ENCODE data around the gene PTCRA.

PTCRA gene

DNA sequence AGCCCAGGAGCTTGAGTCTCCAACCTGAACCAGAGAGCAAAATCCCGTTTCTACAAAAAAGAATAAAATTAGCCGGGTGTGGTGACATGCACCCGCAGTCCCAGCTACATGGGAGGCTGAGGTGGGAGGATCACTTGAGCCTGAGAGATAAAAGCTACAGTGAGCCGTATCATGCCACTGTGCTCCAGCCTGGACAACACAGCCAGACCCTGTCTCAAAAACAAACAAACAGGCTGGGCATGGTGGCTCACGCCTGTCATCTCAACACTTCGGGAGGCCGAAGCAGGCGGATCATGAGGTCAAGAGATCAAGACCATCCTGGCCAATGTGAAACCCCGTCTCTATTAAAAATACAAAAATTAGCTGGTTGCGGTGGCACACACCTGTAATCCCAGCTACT is 11.4 kb upstream of the PTCRA start:
- DNase-seq (ENCODE audit: low read depth), result no peak

GRCh38 chr6:42907336-42907735 is 8.5 kb upstream of the PTCRA start:
- no peak for DNase-seq (ENCODE audit: low read depth)

DNA sequence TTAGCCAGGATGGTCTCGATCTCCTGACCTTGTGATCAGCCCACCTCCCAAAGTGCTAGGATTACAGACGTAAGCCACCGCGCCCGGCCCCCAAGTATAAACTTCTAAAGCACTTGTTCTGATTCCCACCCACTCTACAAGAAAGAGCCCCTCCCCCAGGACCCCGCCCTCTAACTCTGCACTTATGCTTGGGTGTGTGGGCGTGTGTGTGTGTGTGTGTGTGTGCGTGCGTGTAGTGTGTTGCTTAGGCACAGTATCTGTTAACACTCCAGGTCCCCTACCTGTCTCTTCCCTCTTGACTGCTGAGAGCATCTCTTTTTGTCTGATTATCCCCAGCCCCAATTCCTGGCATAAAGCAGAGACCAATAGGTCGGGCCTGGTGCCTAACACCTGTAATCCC is 6.0 kb upstream of the PTCRA start:
- no peak for DNase-seq (ENCODE audit: low read depth)

- DNase-seq (ENCODE audit: low read depth), result no peak
These were observed 4.5 kb upstream of the PTCRA start for GRCh38 chr6:42911171-42912021.

GRCh38 chr6:42914546-42914945 is 1.3 kb upstream of the PTCRA start:
- no peak for DNase-seq (ENCODE audit: low read depth)

- no peak for DNase-seq (ENCODE audit: low read depth)
These were observed 435 bp downstream of the PTCRA start for GRCh38 chr6:42916288-42916687.

- DNase-seq (ENCODE audit: low read depth), result no peak
These were observed 5.9 kb downstream of the PTCRA start for GRCh38 chr6:42921801-42922200.

GRCh38 chr6:42923666-42924065 is 7.8 kb downstream of the PTCRA start:
- no peak for DNase-seq (ENCODE audit: low read depth)

DNA sequence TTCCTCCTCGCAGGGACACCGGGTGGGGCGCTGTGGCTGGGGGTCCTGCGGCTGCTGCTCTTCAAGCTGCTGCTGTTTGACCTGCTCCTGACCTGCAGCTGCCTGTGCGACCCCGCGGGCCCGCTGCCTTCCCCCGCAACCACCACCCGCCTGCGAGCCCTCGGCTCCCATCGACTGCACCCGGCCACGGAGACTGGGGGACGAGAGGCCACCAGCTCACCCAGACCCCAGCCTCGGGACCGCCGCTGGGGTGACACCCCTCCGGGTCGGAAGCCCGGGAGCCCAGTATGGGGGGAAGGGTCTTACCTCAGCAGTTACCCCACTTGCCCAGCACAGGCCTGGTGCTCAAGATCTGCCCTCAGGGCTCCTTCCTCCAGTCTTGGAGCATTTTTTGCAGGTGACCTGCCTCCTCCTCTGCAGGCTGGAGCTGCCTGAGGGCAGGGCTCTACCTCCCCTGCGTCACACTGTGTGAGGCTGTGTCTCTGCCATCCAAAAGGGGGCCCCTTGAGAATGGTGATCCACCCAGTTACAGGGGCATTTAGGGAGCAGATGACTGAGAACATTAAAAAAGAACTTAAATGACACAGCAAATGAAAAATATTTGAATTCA is 9.5 kb downstream of the PTCRA start:
- DNase-seq (ENCODE audit: low read depth), result no peak

DNA sequence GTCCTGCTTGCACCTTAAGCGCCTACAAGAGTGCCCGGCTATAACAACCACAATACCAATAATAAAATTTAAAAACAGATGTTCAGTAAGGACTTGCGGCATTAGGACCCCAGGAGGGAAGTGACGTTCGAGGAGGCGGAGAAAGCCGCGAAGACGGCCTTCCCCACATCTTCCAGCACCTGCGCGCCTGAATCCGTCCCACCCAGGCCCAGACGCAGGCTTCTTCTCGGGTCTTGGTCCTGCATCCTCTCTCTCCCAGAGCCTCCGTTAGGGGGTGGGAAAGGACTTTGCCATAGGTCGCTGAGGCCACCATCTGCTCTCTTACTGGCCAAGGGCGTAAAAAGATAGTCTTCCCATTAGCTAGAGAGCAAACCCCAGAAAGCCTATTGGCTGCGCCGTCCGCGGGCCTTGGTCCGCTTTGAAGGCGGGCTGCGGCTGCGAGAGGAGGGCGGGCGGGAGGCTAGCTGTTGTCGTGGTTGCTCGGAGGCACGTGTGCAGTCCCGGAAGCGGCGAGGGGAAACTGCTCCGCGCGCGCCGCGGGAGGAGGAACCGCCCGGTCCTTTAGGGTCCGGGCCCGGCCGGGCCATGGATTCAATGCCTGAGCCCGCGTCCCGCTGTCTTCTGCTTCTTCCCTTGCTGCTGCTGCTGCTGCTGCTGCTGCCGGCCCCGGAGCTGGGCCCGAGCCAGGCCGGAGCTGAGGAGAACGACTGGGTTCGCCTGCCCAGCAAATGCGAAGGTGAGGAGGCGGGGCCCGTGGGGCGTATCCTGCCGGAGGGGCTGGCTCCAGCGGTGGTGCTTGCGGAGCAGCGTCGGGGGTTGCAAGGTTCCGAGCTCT is 13.3 kb downstream of the PTCRA start, which contains the start of gene CNPY3:
Gene CNPY3, plus strand, starts transcription at position 495 of the 835 bp plus-strand sequence. Its CDS starts 91 bp downstream, at position 586.
- DNase-seq (ENCODE audit: low read depth), result peak; percentile 88

GRCh38 chr6:42929821-42930360 is 14.0 kb downstream of the PTCRA start:
- peak; percentile 37 for DNase-seq (ENCODE audit: low read depth)

DNA sequence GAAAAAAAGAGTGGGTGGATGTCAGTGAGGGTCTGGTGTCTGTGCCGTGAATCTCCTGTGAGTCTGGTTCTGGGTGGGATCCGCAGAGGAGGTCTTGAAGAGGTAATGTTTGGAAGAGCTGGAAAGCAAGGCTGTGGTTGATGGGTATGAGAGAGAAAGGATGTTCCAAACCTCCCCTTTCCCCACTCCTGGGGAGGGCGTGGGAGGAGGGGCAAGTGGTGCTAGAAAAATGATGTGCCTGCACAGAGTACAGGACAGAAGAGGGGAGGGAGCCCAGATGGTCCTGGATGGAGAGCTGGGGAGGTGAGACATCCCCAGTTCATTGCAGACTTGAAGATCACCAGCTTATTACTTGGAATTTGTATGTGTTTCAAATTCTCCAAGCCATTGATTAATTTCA is 16.6 kb downstream of the PTCRA start:
- DNase-seq (ENCODE audit: low read depth), result no peak

- no peak for DNase-seq (ENCODE audit: low read depth)
These were observed 17.4 kb downstream of the PTCRA start for GRCh38 chr6:42933205-42933604.

DNA sequence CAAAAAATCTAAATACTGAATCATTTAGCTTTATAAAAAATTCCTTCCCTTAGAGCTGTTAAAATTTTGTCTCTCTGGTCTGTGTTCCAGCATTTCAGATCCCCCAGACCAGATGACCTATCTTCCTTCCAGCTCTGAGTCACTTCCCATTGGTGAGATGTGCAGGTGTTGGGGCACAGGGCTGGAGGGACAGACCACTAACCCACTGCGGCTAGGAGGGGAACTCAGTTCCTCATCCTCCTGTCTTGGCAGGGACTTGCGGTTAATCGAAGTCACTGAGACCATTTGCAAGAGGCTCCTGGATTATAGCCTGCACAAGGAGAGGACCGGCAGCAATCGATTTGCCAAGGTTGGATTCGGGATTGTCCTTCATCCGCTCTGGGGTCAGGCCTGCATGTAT is 19.5 kb downstream of the PTCRA start:
- DNase-seq (ENCODE audit: low read depth), result no peak

DNA sequence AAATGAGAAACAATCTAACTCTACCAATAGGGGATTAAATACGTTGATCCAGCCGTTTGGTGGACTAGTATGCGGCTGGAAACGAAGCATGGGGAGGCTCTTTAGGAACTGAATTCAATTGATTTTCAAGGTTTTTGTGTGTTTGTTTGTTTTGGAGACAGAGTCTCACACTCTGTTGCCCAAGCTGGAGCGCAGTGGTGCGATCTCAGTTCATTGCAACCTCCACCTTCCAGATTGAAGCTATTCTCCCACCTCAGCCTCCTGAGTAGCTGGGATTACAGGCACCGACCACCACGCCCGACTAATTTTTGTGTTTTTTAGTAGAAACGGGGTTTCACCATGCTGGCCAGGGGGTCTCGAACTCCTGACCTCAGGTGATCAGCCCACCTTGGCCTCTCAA is 20.5 kb downstream of the PTCRA start:
- no peak for DNase-seq (ENCODE audit: low read depth)

DNA sequence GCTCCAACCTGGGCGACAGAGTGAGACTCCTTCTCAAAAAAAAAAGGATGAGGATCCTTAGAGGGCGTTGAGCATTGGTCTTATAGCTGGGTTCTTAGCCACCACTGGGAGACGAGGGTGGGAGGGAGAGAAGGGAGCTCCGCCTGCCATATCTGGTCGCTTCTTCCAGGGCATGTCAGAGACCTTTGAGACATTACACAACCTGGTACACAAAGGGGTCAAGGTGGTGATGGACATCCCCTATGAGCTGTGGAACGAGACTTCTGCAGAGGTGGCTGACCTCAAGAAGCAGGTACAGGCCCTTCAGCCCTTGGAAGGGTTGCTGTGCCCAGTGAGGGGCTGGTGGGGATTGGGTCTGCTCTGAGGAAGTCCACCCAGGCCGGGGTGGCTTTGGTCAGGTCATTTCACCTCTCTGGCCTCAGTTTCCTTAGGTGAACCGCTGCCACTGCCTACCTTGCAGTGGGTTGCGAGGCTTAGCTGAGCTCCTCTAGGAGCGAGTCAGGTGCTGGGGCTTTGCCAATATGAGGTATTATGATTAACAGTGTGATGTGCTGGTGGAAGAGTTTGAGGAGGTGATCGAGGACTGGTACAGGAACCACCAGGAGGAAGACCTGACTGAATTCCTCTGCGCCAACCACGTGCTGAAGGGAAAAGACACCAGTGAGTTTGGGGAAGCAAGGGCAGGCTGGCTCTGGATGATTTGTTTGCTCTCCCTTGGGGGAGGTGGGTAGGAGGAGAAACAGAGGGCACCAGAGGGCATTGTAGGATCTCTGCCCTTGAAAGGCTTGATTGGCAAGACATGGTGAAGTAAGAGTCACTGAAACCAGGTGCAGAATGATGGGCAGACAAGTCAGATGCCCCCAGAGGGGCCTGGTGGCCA is 21.9 kb downstream of the PTCRA start:
- DNase-seq (ENCODE audit: low read depth), result no peak

- DNase-seq (ENCODE audit: low read depth), result no peak
These were observed 22.6 kb downstream of the PTCRA start for GRCh38 chr6:42938428-42938796.

- no peak for DNase-seq (ENCODE audit: low read depth)
These were observed 23.3 kb downstream of the PTCRA start for GRCh38 chr6:42938987-42939809.

DNA sequence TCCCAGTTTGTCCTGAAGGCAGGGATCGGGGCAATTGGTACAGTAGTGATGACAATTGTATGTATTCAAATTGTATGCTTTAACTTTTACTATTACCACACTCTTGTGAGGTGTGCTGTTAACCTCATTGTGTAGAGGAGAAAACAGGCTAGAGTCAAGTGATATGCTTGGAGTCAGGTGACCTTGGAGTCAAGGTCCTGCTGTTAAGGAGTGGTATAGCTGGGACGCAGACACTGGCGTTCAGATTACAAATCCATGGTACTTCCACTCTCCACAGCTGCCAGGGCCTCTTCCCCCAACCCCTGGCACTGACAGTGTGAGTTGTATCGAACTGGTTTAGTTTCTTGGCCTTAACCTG is 23.9 kb downstream of the PTCRA start:
- DNase-seq (ENCODE audit: low read depth), result no peak

DNA sequence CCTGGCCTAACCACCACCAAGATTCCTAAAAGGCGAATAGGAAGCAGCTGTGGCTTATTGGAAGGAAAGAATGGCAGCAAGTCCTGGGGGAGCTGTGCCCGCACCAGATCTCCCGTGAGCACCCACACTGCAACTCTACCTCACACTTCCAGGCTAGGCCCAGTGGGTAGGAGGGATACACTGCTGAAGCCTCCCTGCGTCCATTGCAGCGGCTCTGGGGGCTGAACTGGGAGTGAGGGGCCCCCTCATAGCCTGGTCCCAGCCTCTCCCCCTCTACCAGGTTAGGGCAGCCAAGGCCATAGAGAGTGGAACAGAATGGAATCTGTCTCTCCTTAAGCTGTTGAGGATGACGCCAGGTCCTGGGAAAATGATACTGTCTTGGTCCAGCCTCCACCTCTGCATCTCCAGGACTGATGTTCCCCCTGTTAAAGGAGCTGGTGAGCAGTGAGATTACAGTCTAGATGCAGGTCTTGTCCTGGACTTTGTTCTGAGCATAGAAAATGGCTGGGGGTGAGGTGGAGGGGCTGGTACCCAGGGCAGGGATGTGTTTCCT is 24.7 kb downstream of the PTCRA start:
- DNase-seq (ENCODE audit: low read depth), result no peak
